ENCODE results near the gene ADCY7. TPM values are rescaled to one million over a fixed set of nuclear protein-coding genes. Genes with fewer than 3 reads are reported as not detected.

The ADCY7 gene
- total RNA-seq, 6 experiments from 2014 or later = 2.5 to 10.2 (median 6.5) TPM

GRCh38 chr16:50269769-50270509 is 3.6 kb downstream of the ADCY7 start:
- Histone ChIP-seq H3K4me1 (no peaks in the 10 kb centered on the region), H3K4me3 (no peak overlapping the region), H3K36me3 (no peaks in the 10 kb centered on the region), H3K27ac (no peak overlapping the region), H3K27me3 (no peaks in the 10 kb centered on the region), H3K9me3 (no peaks in the 10 kb centered on the region)
- peak in 1 of 3 donors; percentile 43 for DNase-seq
- TF ChIP-seq POLR2A (IDR thresholded peaks at IDR 0.05) (no peak), CTCF (IDR thresholded peaks at IDR 0.05) (no peak)
- intact Hi-C loops (cut with DNase I) = no loop called here
- ATAC-seq = no peak
- WGBS (ENCODE audit: insufficient coverage, low coverage, low lambda C conversion rate, missing lambda C conversion rate) = no CpG with 5 or more reads among the region's 12 CpGs

- Histone ChIP-seq H3K27ac (no peak overlapping the region), H3K36me3 (no peaks in the 10 kb centered on the region), H3K27me3 (no peaks in the 10 kb centered on the region), H3K9me3 (no peaks in the 10 kb centered on the region), H3K4me1 (no peaks in the 10 kb centered on the region), H3K4me3 (no peak overlapping the region)
- WGBS (ENCODE audit: insufficient coverage, low coverage, low lambda C conversion rate, missing lambda C conversion rate) = 67% methylated on average over 1 of the region's 13 CpGs
- intact Hi-C loops (cut with DNase I) = no loop called here
- DNase-seq (peak in 2 of 3 donors; percentile 56 to 57), ATAC-seq (peak in 1 of 4 donors; percentile 39)
- TF ChIP-seq POLR2A (IDR thresholded peaks at IDR 0.05) (no peak), CTCF (IDR thresholded peaks at IDR 0.05) (no peak)
Observed at GRCh38 chr16:50270510-50271147, 4.3 kb downstream of the ADCY7 start.

GRCh38 chr16:50271148-50272041 is 5.0 kb downstream of the ADCY7 start:
- TF ChIP-seq CTCF (IDR thresholded peaks at IDR 0.05) (no peak), POLR2A (IDR thresholded peaks at IDR 0.05) (no peak)
- H3K36me3 ChIP-seq = no peaks in the 10 kb centered on the region
- DNase-seq (peak in 2 of 3 donors; percentile 44 to 46), ATAC-seq (no peak)
- WGBS (ENCODE audit: insufficient coverage, low coverage, low lambda C conversion rate, missing lambda C conversion rate) = 73% methylated on average over 2 of the region's 15 CpGs
- no peak overlapping the region for H3K27ac ChIP-seq
- H3K4me3 ChIP-seq = no peak overlapping the region
- H3K27me3 ChIP-seq = no peaks in the 10 kb centered on the region
- H3K4me1 ChIP-seq = no peaks in the 10 kb centered on the region
- intact Hi-C loops (cut with DNase I) = no loop called here
- H3K9me3 ChIP-seq = no peaks in the 10 kb centered on the region

- Histone ChIP-seq H3K27me3 (no peaks in the 10 kb centered on the region), H3K9me3 (no peaks in the 10 kb centered on the region), H3K4me1 (no peaks in the 10 kb centered on the region), H3K27ac (no peak overlapping the region), H3K36me3 (no peaks in the 10 kb centered on the region), H3K4me3 (no peak overlapping the region)
- WGBS (ENCODE audit: insufficient coverage, low coverage, low lambda C conversion rate, missing lambda C conversion rate) = 67% methylated on average over 2 of the region's 7 CpGs
- peak in 1 of 3 donors; percentile 47 for DNase-seq
- ATAC-seq = no peak
- intact Hi-C loops (cut with DNase I) = no loop called here
- TF ChIP-seq POLR2A (IDR thresholded peaks at IDR 0.05) = no peak
- no peak for TF ChIP-seq CTCF (IDR thresholded peaks at IDR 0.05)
Observed at GRCh38 chr16:50272111-50272571, 5.8 kb downstream of the ADCY7 start.

Data from right lobe of liver (tissue), 6 donors.